Nephron progenitor cell (in vitro differentiated cells): ENCODE results near the gene TRIO.

Source experiments
- DNase-seq: peaks from one replicate; pipeline ENCODE4 v3.0.0; 2021
- H3K27ac Mint-ChIP-seq: 2 replicates; pipeline ENCODE4 v1.8.0; 2021; ENCODE audit warnings: mild to moderate bottlenecking, moderate library complexity, mixed read lengths
- H3K27me3 Mint-ChIP-seq: 2 replicates; pipeline ENCODE4 v1.8.0; 2021; ENCODE audit warnings: mild to moderate bottlenecking, low read depth, mixed read lengths; ENCODE audit not compliant: poor library complexity
- H3K36me3 Mint-ChIP-seq: 2 replicates; pipeline ENCODE4 v1.8.0; 2021; ENCODE audit warnings: low read depth, mixed read lengths
- H3K4me1 Mint-ChIP-seq: 2 replicates; pipeline ENCODE4 v1.8.0; 2021; ENCODE audit warnings: mixed read lengths
- H3K4me3 Mint-ChIP-seq: 2 replicates; pipeline ENCODE4 v1.8.0; 2021; ENCODE audit warnings: mild to moderate bottlenecking, moderate library complexity, mixed read lengths
- H3K9me3 Mint-ChIP-seq: 2 replicates; pipeline ENCODE4 v1.8.0; 2021; ENCODE audit warnings: mild to moderate bottlenecking, moderate library complexity, mixed read lengths
- TF ChIP-seq, protein P1 (sequence below): fragments of 200-600 bp; sonication (generic); IDR thresholded peaks from 2 replicates; pipeline ENCODE4 v1.5.0; 2021; ENCODE audit warnings: antibody characterized with exemption

Gene TRIO

DNA sequence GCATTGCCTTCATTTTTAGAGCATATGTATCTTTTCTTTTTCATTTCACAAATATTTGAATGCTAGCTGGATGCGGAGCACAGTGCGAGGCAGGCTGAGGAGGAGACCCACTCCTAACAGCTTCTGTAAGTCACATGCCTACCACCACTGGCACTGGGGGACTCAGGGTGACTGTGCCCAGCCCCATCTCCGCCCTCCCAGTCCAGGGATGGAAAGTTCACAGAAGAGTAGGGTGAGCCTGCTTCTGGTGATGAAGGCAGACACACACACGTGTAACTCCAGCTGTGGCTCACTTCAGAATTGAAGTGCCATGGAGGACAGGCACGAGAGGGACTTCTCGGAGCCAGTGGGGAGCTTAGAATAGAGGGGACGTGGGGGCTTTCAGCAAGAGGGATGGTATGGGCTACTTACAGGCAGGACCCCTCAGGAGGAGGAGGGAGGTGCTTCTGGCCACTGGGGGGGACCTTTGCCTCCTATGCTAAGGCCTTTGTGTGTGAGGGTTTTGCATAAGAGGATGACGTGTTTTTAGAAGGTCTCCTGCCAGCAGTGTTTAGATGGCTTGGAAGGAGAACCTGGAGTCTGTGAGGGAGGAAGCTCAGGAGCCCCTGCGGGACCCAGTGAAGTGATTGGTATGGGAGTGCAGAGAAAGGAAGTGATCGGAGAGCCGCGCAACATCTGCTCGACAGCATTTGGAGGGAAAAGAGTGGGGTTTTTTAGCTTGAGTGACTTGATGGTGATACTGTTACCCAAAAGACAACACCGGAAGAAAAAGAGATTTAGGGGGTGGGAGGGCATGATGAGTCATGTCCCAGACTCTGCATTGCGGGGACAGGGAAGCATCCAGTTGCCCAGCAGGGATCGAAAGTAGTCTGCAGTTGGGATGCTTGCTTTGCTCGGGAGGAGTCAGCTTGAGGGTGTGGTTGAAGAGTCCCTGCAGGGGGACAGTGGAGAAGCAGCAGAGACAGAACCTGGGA, 274.9 kb downstream of the TRIO start:
- TF ChIP-seq, protein P1, sequence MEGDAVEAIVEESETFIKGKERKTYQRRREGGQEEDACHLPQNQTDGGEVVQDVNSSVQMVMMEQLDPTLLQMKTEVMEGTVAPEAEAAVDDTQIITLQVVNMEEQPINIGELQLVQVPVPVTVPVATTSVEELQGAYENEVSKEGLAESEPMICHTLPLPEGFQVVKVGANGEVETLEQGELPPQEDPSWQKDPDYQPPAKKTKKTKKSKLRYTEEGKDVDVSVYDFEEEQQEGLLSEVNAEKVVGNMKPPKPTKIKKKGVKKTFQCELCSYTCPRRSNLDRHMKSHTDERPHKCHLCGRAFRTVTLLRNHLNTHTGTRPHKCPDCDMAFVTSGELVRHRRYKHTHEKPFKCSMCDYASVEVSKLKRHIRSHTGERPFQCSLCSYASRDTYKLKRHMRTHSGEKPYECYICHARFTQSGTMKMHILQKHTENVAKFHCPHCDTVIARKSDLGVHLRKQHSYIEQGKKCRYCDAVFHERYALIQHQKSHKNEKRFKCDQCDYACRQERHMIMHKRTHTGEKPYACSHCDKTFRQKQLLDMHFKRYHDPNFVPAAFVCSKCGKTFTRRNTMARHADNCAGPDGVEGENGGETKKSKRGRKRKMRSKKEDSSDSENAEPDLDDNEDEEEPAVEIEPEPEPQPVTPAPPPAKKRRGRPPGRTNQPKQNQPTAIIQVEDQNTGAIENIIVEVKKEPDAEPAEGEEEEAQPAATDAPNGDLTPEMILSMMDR: no peak
- Mint-ChIP-seq H3K27me3 (peaks cover 3% of the 10 kb centered on the region), H3K36me3 (peaks cover 88% of the 10 kb centered on the region), H3K9me3 (no peaks in the 10 kb centered on the region), H3K27ac (peak overlapping the region; percentile 73), H3K4me3 (no peak overlapping the region), H3K4me1 (peaks cover 65% of the 10 kb centered on the region)
- DNase-seq: no peak

DNA sequence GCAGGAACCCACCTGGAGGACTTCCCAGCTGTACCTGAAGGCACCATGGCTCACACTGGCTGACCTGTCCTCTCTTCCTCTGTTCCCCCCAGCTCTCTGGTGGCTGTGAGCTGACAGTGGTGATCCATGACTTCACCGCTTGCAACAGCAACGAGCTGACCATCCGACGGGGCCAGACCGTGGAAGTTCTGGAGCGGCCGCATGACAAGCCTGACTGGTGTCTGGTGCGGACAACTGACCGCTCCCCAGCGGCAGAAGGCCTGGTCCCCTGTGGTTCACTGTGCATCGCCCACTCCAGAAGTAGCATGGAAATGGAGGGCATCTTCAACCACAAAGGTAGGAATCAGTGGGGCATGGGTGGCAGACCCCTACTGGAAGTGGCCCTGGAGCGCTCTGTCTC, 276.5 kb downstream of the TRIO start:
- Mint-ChIP-seq H3K4me3 (no peak overlapping the region), H3K27me3 (peaks cover 3% of the 10 kb centered on the region), H3K36me3 (peaks cover 81% of the 10 kb centered on the region), H3K27ac (no peak overlapping the region), H3K9me3 (no peaks in the 10 kb centered on the region), H3K4me1 (peaks cover 69% of the 10 kb centered on the region)
- TF ChIP-seq, protein P1: no peak
- DNase-seq: no peak

DNA sequence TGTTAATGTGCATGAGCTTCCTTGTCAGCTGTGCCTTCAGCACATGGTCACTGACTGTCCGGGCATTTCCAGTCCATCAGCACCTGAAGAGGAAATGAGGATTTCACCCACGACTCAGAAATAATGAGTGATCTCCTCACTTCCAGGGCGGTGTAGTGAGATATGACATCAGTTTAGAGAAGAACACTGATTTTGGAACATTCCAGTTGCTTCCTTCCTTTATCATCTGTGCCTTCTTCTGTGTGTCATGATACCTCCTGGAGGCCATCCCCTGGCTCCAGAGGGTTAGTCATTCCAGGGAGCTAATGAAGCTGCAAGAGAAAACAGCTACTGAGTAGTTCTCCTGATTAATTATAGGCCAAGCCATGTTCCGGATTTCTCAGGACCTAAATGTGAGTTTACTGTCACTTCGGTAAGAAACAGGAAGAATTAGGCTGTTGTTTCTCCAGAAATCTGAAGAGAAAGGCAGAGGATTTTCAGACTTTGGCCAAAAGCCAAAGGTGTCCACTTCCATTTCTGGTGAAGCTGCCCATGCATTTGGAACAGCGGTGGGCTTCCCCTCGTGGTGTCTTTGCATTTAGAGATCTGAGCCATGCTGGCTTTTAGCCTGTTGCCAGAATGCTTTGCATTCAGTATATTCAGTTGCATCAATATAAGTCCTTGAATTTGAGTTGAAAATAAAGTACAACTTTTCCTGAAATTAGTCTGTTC, 277.1 kb downstream of the TRIO start:
- Mint-ChIP-seq H3K27ac (no peak overlapping the region), H3K36me3 (peaks cover 81% of the 10 kb centered on the region)

DNA sequence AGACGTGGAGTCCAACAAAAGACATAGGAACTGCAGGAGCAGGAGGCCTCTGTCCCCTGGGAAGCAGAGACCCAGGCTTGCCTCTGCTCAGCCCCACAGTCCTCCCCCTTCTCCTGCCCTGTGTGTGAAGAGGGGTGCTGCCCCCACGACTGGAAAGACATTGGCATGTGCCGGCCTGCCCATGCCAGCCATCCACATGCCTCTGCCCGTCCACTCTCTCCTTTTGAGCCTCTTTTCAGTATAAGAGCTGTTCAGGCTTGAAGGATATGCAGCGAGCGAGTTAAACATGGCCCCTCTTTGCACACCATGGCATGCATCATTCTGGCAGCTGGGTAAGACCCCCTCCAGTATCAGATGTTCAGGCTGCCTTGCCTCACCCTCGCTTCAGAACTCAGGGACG, 278.7 kb downstream of the TRIO start:
- Mint-ChIP-seq H3K9me3 (no peaks in the 10 kb centered on the region), H3K27me3 (no peaks in the 10 kb centered on the region), H3K36me3 (peaks cover 88% of the 10 kb centered on the region), H3K4me3 (no peak overlapping the region), H3K27ac (peak overlapping the region; percentile 87), H3K4me1 (peaks cover 68% of the 10 kb centered on the region)
- TF ChIP-seq, protein P1: no peak
- no peak for DNase-seq

More for the DNA sequence above, 277.1 kb downstream of the TRIO start:
- Mint-ChIP-seq H3K4me3 (no peak overlapping the region), H3K27me3 (peaks cover under 1% of the 10 kb centered on the region), H3K4me1 (peaks cover 69% of the 10 kb centered on the region), H3K9me3 (no peaks in the 10 kb centered on the region)
- TF ChIP-seq, protein P1: no peak
- DNase-seq: no peak

DNA sequence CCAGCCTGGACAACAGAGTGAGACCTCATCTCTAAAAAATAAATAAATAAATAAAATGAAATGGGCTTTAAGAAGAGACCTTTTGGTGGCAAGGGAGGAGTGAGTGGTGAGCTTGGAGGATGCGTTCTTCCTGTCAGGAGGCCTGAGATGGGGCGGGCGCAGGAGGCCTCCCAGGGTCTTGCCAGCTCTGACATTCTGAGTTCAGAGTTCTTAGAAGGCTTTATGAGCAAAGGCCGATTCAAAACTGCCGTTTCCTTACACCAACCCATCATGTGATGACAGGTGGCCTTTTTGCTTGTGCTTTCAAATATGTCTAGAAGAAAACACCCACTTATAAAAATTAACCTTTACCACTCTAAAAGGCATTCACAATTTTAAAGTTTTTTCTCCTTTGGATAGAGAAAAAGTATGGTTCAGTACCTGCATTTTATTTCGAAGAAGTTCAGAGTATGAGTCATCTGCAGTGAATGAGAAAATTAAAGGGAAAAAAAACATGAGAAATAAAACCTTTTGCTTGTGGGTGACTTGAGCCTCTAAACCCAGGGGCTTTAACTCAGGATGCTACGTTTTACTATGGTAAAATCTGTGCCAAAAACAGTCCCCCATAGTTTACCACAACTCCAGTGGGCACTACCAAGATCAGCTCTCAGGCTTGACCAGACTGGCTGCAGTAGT, 281.0 kb downstream of the TRIO start:
- H3K27ac Mint-ChIP-seq: no peak overlapping the region
- H3K36me3 Mint-ChIP-seq: peaks cover 79% of the 10 kb centered on the region

More for the DNA sequence above, 281.0 kb downstream of the TRIO start:
- H3K4me3 Mint-ChIP-seq: no peak overlapping the region
- no peaks in the 10 kb centered on the region for H3K9me3 Mint-ChIP-seq
- no peaks in the 10 kb centered on the region for H3K27me3 Mint-ChIP-seq
- peaks cover 62% of the 10 kb centered on the region for H3K4me1 Mint-ChIP-seq
- DNase-seq: no peak
- TF ChIP-seq, protein P1: no peak
